Stimulated activated CD8-positive, alpha-beta memory T cell treated with anti-CD3 and anti-CD28 coated beads, Interleukin-2, amount 100 ng/mL, for 1 hour (primary cell): ENCODE data around the gene LAD1.

ENCODE experiments used
- DNase-seq, 2 donors: peaks; one replicate each; pipeline ENCODE4 v3.0.0-alpha.2; 2020; ENCODE audit warnings: low read depth in 2 of 2

LAD1 gene

GRCh38 chr1:201363467-201363866, 35.7 kb downstream of the LAD1 start:
- no peak for DNase-seq

DNA sequence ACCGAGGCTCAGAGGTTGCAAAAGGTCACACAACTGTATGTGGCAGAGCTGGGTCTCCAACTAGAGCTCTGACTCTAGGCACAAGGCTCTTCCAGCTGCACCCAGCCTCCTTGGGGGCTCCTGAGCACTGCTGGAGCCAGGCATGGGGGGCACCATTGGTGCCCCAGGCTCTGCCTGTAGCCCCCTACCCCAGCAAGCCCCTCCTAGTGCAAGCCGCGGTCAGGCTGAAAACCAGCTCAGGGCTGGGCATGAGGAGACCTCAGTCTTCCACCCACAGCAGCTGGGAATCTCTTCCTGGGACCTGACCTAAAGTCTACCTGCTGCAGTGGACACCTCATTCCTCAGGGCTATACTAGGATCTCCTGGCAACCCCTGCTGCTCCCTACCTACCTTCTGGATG, 36.2 kb downstream of the LAD1 start:
- DNase-seq: no peak

DNA sequence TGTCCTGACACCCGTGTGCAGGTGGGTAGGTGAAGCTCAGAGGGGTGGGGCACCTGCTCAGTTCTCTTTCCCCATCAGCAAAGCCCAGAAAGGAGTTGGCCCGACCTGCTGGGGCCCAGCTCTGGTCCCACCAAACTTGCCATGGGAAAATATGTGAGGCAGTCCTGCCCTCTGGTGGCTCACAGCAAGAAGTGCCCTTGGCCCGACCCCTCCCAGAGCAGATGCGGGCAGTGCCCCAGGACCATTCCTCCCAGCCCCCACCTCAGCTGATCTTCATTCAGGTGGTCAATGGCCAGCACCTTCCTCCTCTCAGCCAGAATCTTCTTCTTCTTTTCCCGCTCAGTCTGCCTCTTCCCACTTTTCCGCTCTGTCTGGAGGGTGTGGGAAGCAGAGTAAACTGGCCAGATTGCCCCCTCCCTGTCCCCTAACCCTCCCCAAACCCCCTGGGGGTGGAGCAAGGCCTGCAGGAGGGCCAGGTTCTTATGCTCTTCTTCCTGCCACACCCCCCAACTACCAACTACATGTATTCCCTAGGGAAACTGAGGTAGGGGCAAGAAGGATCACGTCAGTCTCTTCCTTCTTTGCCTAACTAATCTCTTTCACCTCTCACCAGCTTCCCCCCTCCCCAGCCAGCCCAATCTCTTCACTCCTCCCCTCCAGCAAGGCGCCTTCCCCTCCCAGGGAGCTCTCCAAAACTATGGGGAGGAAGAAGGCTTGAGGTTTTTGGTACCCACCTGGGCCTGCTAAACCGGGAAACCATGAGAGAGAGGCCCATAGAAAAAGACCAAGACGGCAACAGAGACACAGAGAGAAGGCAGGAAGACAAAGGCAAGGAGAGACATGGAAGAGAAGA, 37.2 kb downstream of the LAD1 start:
- DNase-seq: no peak

DNA sequence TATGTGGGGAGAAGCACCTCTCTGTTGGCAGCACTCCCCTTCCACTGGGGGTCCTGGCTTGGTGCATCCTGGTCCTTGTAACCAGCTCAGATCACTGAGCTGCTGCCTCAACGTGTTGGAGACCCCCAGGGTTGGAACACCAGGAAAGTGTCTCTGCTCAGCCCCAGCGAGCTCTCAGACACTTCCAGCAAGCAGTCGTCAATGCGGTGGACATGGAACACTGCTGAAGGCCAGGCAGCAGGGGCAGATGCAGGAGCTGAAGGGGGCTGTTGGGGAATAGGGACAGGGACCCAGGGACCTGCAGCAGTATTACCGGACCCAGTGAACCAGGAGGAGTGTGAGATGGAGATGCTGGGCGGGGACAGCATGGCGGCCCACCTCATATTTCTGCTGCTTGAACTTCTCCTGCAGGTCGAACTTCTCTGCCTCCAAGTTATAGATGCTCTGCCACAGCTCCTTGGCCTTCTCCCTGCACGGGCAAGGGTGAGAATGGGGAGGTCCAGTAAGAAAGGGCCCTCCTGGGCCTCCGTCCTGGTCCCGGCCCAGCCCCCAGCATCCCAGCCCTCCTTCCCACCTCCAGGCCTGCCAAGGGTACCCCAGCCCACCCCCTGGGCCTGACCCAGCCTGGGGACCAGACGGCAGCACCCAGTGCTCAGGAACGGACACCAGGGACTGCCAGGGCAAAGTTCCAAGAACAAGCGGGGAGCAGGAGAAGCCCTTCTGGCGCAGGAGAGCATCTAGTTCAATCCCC, 38.0 kb downstream of the LAD1 start:
- no peak for DNase-seq

- no peak for DNase-seq
Measured at GRCh38 chr1:201360486-201360885, 38.6 kb downstream of the LAD1 start.

- DNase-seq: no peak
Measured at GRCh38 chr1:201359873-201360210, 39.3 kb downstream of the LAD1 start.

DNA sequence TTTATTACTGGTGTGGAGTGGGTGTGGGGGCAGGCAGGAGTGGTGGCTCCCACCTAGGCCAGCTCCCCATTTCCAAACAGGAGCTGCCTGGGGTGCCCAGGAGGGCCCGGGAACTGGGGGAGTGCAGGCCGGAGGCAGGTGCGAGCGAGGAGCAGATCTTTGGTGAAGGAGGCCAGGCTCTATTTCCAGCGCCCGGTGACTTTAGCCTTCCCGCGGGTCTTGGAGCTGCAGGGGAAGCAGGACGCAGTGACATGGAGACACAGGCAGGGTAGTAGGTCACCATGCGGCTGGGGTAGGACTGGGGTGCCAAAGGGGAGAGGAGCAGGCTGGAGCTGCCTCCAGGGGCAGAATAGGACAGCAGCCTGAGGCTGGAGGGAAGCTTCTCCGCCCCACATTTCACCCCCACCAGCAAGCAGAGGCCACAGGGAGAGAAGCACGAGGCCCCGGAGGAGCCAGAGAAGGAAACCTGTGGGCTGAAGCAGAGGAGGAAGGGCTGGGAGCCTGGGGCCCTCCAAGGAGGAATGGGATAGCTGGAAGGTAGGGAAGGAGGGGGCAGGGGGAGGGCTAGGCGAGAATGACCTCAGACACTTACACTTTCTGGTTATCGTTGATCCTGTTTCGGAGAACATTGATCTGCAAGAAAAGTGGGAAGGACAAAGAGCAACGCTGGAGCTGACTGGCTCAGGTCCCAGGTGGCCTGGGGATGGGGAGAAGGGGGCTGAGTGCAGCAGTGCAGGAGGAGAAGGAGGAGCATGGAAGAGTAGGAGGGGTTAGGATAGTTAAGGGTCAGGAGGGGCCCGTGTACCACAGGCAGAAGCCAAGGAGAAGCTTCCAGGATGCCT, 39.9 kb downstream of the LAD1 start:
- DNase-seq: no peak

DNA sequence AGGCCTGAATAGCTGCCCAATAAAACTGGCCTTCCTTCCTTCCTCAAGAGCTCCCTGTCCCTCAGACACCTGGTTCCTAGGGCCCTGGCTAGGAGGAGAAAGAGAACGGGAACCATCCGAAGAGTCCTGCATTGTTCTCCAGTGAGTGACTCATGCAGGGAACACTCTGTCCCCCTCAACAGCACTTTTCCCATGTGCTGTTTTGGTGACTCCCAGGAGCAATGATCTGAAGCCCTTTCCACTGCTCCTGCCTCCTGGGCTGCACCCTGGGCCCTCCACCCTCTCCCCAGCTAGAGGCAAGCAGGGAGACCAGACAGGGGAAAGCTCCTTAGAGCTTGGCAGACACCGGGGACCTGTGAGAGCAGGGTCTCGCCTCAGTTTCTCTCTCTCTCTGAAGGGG, 40.5 kb downstream of the LAD1 start:
- DNase-seq: no peak

GRCh38 chr1:201357636-201358348, 41.3 kb downstream of the LAD1 start:
- DNase-seq: no peak

GRCh38 chr1:201357211-201357610, 41.9 kb downstream of the LAD1 start:
- DNase-seq: no peak

DNA sequence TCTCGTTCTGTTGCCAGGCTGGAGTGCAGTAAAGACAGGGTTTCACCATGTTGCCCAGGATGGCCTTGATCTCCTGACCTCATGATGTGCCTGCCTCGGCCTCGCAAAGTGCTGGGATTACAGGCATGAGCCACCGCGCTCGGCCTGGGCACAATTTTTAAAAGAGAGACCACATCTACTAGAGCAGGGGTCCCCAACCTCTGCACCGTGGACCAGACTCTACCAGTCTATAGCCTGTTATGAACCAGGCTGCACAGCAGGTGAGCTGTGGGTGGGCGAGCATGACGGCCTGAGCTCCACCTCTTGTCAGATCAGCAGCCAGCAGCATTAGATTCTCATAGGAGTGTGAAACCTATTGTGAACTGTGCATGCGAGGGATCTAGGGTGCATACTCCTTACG, 42.4 kb downstream of the LAD1 start:
- no peak for DNase-seq

DNA sequence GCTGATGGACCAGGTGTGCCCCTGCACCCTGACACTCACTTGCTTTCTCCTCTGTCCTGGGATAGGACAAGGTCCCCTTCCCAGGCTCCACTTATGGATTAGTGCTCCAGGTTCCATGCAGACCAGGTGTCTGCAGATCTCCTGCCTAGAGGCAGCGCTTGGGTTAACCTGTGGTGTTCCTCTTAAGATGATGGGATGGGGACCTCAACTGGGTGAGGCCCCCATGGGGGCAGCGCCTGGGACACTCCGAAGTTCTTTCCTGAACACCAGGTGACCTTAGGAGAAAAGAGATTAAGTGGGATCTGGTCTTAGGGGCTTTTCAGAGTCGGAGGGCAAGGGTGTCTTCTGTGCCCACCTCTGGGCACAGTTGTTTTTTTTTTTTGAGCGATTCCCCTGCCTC, 42.9 kb downstream of the LAD1 start:
- DNase-seq: no peak

DNA sequence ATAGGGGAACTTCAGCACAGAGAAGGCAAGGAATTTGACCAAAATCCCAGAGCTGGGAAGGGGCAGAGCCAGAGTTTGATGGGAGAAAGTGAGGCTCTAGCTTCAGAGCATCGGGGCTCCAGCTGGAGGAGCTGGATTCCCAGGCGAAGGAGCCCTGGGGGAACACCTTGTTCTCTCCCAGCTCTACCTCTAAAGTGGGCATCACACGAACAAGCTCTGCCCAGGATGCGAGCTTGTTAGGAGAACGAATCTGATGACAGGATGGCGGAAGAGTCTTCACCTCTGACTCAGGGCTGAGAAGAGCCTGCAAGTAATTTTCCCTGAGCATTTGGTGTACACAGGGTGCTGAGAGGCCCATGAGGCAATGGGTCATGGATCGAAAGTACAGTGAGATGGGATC, 43.7 kb downstream of the LAD1 start:
- DNase-seq: no peak

DNA sequence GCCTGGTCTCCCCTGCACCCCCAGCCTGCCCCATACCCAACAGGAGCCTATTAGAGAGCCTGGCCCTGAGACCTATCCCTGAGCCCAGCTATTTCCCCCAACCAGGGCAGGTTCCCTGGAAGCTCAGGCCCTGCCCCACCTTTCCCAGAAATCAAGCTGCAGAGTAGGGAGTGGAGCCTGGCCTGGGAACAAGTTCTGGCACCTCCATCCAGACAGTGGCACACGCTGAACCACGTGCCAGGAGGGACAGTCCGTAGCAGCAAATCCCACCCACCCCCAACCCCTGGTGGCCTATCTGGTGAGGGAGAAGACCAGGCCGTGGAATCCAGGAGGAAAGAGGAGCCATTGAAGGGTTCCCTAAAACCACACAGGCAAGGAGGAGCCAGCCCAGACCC, 44.2 kb downstream of the LAD1 start:
- DNase-seq: no peak

DNA sequence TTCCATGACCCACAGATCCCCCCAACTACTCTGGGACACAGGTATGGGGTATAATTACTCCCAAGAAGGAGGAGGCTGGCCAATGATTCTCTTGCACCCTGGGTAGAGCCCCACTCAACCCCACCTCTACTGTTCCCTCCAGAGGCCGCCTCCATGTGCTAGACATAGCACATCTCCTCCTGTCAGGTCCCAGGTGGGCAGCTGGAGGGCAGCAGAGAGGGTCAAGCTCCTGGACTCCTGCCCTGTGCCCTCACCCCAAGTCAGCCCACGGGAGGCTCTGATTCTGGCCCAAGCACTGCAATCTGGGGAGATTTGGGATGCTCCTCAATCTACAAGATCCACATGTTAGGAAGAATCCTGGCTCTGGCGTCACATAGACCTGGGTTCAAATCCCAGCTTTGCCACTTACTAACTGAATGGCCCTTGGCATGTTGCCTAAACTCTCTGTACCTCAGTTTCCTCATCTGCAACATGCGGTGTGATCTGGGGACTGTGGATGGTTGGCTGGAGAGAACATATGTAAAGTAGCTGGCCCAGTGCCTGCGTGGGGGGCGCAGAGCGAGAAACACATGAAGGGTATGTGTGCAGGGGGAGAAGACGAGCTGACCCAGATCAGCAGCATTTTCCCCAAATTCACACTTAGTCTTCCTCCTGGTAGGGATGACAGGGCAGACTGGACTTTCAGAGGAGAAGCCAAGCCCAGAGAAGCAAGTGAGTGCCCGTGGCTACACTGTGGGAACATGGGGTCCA, 44.8 kb downstream of the LAD1 start:
- no peak for DNase-seq

DNA sequence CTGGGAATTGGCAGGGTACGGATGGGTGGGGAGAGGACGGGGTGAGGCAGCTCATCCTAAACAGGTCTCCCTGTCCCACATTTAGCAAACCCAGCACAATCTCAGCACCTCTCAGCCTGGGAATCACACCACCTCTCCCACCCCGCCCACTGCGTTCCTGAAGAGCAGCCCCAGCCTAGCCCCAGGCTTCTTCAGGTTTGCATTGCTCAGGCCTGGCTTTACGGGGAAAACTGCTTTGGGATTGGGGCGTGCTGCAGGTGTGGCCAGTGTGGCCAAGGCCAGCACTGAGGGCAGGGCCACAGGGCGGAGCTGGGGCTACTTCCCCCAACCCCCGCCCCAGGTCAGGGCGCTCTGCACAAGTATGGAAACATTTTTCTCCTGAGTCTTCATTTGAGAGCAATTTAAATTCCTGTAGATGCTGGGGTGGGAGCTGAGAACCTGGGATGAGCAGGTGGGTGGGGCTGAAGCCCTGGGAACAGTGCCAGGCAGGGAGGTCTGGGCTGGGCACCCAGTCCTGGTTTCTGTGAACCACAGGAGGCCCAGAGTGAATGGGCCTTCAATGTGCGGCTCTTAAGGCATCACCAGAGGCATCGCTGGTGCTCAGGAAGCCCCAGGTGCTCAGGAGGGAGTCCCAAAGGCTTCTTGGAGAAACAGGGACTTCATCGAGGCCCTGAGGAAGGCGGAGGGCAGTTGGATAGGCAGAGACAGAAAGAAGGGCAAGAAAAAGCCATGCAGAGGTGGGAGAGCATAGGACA, 45.8 kb downstream of the LAD1 start:
- no peak for DNase-seq

DNA sequence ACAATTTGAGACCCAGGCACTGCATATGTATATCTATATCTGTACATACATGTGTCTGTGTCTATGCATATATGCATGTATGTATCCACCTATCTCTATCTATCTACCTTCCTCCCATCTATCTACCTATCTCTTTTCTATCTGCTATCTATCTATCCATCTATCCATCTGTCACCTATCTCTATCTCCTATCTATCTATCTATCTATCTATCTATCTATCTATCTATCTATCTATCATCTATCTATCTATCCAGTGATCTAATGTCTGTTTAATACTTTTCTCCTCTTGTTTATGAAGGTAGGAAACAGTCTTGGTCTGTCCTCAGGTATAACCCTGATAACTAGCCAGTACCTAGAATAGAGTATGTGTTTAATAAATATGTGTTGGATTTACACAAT, 47.5 kb downstream of the LAD1 start:
- DNase-seq: no peak

GRCh38 chr1:201350884-201351283, 48.2 kb downstream of the LAD1 start:
- no peak for DNase-seq

GRCh38 chr1:201350361-201350725, 48.8 kb downstream of the LAD1 start:
- no peak for DNase-seq

DNA sequence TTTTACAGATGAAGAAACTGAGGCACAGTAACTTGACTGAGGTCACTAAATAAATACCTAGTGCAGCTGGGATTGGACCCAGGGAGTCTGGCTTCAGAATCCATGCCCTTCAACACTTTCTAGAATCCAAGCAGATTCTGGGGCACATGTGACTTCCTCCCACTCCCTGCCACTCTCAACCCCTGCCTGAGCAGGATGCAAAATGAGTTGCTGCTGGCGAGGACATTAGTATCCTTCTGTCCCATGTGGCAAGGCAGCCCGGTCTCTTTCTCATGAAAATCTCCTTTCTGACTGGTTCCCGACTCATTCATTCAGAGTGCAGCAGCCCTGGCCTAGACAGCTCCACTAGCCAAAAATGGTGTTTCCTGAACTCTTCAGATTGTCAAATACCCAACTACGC, 50.0 kb downstream of the LAD1 start:
- DNase-seq: no peak

- DNase-seq: no peak
Measured at GRCh38 chr1:201348211-201348566, 50.9 kb downstream of the LAD1 start.
